HCT116 (cell line): ENCODE results near the gene ALG2. TPM values are rescaled to one million over a fixed set of nuclear protein-coding genes. Genes with fewer than 3 reads are reported as not detected.

Source experiments
- ATAC-seq: fragments of 200-7000 bp; cut with Tn5 transposase; 2 replicates; pipeline ENCODE4 v1.9.1; 2020; ENCODE audit warnings: mild to moderate bottlenecking, moderate library complexity
- BruUV-seq: library from RNA; stranded (reverse); fragments of 400-500 nt; replicated peaks from 2 replicates; lab custom pipeline; 2021; lab: Mats Ljungman, UMichigan
- CTCF ChIA-PET: fragments of 300-600 bp; sonication (Branson Sonifier 250); formaldehyde crosslinking; loops from one replicate; lab custom pipeline; 2021; ENCODE audit warnings: antibody characterized with exemption; lab: Charles Lee
- POLR2A ChIA-PET: fragments of 300-600, 350-600 bp; sonication (Branson Sonifier 250); formaldehyde crosslinking; loops from one replicate; lab custom pipeline; 2021; ENCODE audit warnings: antibody characterized with exemption; lab: Charles Lee
- RAD21 ChIA-PET, 2 experiments: fragments of 300-600 bp; sonication (Branson Sonifier 250); formaldehyde crosslinking; loops; one replicate each; lab custom pipeline; 2023; ENCODE audit warnings: low total read pairs in 2 of 2; ENCODE audit not compliant: uncharacterized antibody in 2 of 2, unreplicated experiment in 2 of 2, low non-redundant PET in 1 of 2; lab: Charles Lee
- DNase-seq: peaks from one replicate; pipeline ENCODE4 v3.0.0-alpha.2; 2010; ENCODE audit warnings: low read depth, low spot score
- H2AFZ ChIP-seq: fragments of 200-600 bp; shearing (Covaris generic), sonication (generic); 2 replicates; pipeline ENCODE4 v1.6.1; 2017; ENCODE audit warnings: low read depth, mixed run types, mixed read lengths, antibody characterized with exemption, low read length; ENCODE audit not compliant: poor library complexity, severe bottlenecking
- H3K27ac ChIP-seq: 2 replicates; pipeline ENCODE4 v1.5.1; 2012; ENCODE audit warnings: low read depth, low read length
- H3K27me3 ChIP-seq: fragments of 200-600 bp; sonication (generic); 2 replicates; pipeline ENCODE4 v1.6.1; 2016; ENCODE audit warnings: mixed run types, low read length, mixed read lengths; ENCODE audit not compliant: insufficient read depth
- H3K36me3 ChIP-seq, 2 experiments: fragments of 200-500 bp in 1 of 2; fragments of 200-600 bp in 1 of 2; sonication (Bioruptor generic) in 1 of 2; sonication (generic) in 1 of 2; 2 replicates each; pipeline versions ENCODE4 v1.5.1 to v1.6.1; 2014 to 2016; ENCODE audit warnings: low read length in 2 of 2, inconsistent platforms in 1 of 2, mixed read lengths in 1 of 2, mixed run types in 1 of 2; ENCODE audit not compliant: insufficient read depth in 2 of 2, control insufficient read depth in 1 of 2
- H3K4me1 ChIP-seq, 2 experiments: fragments of 200-600 bp in 1 of 2; sonication (generic) in 1 of 2; 2 replicates each; pipeline versions ENCODE4 v1.5.1 to v1.6.1; 2012 to 2017; ENCODE audit warnings: low read length in 2 of 2, inconsistent platforms in 1 of 2, mild to moderate bottlenecking in 1 of 2, mixed read lengths in 1 of 2, mixed run types in 1 of 2, moderate library complexity in 1 of 2; ENCODE audit not compliant: insufficient read depth in 2 of 2, control insufficient read depth in 1 of 2
- H3K4me2 ChIP-seq: fragments of 200-600 bp; sonication (generic); 2 replicates; pipeline ENCODE4 v1.6.1; 2017; ENCODE audit warnings: mixed run types, low read length, mixed read lengths
- H3K4me3 ChIP-seq, 2 experiments: fragments of 200-600 bp in 1 of 2; sonication (generic) in 1 of 2; replicated peaks in 1 of 2; 2 replicates each; pipeline ENCODE4 v1.5.1; 2011 to 2016; ENCODE audit warnings: low read length in 2 of 2, control low read depth in 1 of 2, low read depth in 1 of 2, mild to moderate bottlenecking in 1 of 2, mixed read lengths in 1 of 2, mixed run types in 1 of 2
- H3K79me2 ChIP-seq: fragments of 200-600 bp; sonication (generic); 2 replicates; pipeline ENCODE4 v1.6.1; 2017; ENCODE audit warnings: mild to moderate bottlenecking, mixed run types, low read length, moderate library complexity, mixed read lengths; ENCODE audit not compliant: insufficient read depth
- H3K9ac ChIP-seq: fragments of 200-600 bp; sonication (generic); 2 replicates; pipeline ENCODE4 v1.6.1; 2016; ENCODE audit warnings: low read length, mixed read lengths
- H3K9me2 ChIP-seq: fragments of 200-600 bp; sonication (generic), shearing (Covaris generic); 2 replicates; pipeline ENCODE4 v1.6.1; 2017; ENCODE audit warnings: mixed run types, mild to moderate bottlenecking, moderate library complexity; ENCODE audit not compliant: insufficient read depth
- H3K9me3 ChIP-seq, 2 experiments: fragments of 200-500 bp in 1 of 2; fragments of 200-600 bp in 1 of 2; sonication (Bioruptor generic) in 1 of 2; sonication (generic) in 1 of 2; 2 replicates each; pipeline ENCODE4 v1.6.1; 2014 to 2017; ENCODE audit warnings: low read length in 2 of 2, mixed read lengths in 2 of 2, inconsistent platforms in 1 of 2, low read depth in 1 of 2, mild to moderate bottlenecking in 1 of 2, mixed run types in 1 of 2, moderate library complexity in 1 of 2; ENCODE audit not compliant: control insufficient read depth in 1 of 2, insufficient read depth in 1 of 2
- H4K20me1 ChIP-seq: fragments of 200-600 bp; sonication (generic), shearing (Covaris generic); 2 replicates; pipeline ENCODE4 v1.6.1; 2017; ENCODE audit warnings: mixed run types, mild to moderate bottlenecking, moderate library complexity; ENCODE audit not compliant: insufficient read depth
- ATF3 ChIP-seq: IDR thresholded peaks from 2 replicates; pipeline ENCODE4 v1.6.1; 2012
- CEBPB ChIP-seq: IDR thresholded peaks from 2 replicates; pipeline ENCODE4 v1.6.1; 2012; ENCODE audit warnings: low read depth
- CTCF ChIP-seq, 3 experiments: fragments of 200-600 bp in 1 of 3; sonication (generic) in 1 of 3; IDR thresholded peaks in 2 of 3; conservative IDR thresholded peaks in 1 of 3; 2 replicates each; pipeline ENCODE4 v1.5.1; 2012 to 2017; ENCODE audit warnings: low read depth in 2 of 3, low read length in 2 of 3, antibody characterized with exemption in 1 of 3, borderline replicate concordance in 1 of 3, control low read depth in 1 of 3, mild to moderate bottlenecking in 1 of 3, mixed read lengths in 1 of 3, mixed run types in 1 of 3, moderate library complexity in 1 of 3; ENCODE audit not compliant: insufficient read depth in 1 of 3
- EGR1 ChIP-seq: IDR thresholded peaks from 2 replicates; pipeline ENCODE4 v1.6.1; 2012; ENCODE audit warnings: low read depth
- ELF1 ChIP-seq: IDR thresholded peaks from 2 replicates; pipeline ENCODE4 v1.6.1; 2012; ENCODE audit warnings: low read depth, borderline replicate concordance
- EZH2 ChIP-seq: fragments of 200-600 bp; sonication (generic); IDR thresholded peaks from 2 replicates; pipeline ENCODE4 v1.6.1; 2017; ENCODE audit warnings: antibody characterized with exemption, mixed run types
- EZH2phosphoT487 ChIP-seq: fragments of 200-600 bp; IDR thresholded peaks from 2 replicates; pipeline ENCODE4 v1.6.1; 2018; ENCODE audit warnings: antibody characterized with exemption, borderline replicate concordance
- FOSL1 ChIP-seq: IDR thresholded peaks from 2 replicates; pipeline ENCODE4 v1.6.1; 2012; ENCODE audit warnings: low read depth
- POLR2A ChIP-seq: IDR thresholded peaks from 2 replicates; pipeline ENCODE4 v1.7.0; 2011; ENCODE audit warnings: borderline replicate concordance; ENCODE audit not compliant: insufficient read depth, insufficient read length; ENCODE audit errors: extremely low read depth
- RAD21 ChIP-seq: IDR thresholded peaks from 2 replicates; pipeline ENCODE4 v1.6.1; 2012; ENCODE audit warnings: low read depth, mild to moderate bottlenecking
- SIN3A ChIP-seq: IDR thresholded peaks from 2 replicates; pipeline ENCODE4 v1.6.1; 2012; ENCODE audit warnings: low read depth
- SP1 ChIP-seq: IDR thresholded peaks from 2 replicates; pipeline ENCODE4 v1.6.1; 2012; ENCODE audit warnings: low read depth
- SRF ChIP-seq: IDR thresholded peaks from 2 replicates; pipeline ENCODE4 v1.6.1; 2012; ENCODE audit warnings: low read depth
- TCF7L2 ChIP-seq: IDR thresholded peaks from 2 replicates; pipeline ENCODE4 v1.7.0; 2011; ENCODE audit warnings: borderline replicate concordance, inconsistent platforms; ENCODE audit not compliant: insufficient read depth, insufficient read length; ENCODE audit errors: extremely low read depth
- YY1 ChIP-seq: IDR thresholded peaks from 2 replicates; pipeline ENCODE4 v1.6.1; 2011; ENCODE audit warnings: low read length, low read depth, moderate library complexity, mild to moderate bottlenecking; ENCODE audit not compliant: insufficient replicate concordance; ENCODE audit errors: extremely low read depth
- ZNF274 ChIP-seq: fragments of 200-500 bp; sonication (Bioruptor generic); IDR thresholded peaks from 2 replicates; pipeline ENCODE4 v1.6.1; 2014; ENCODE audit warnings: mild to moderate bottlenecking, low read depth, low read length, inconsistent platforms
- intact Hi-C: fragments of 100-400 bp; cut with micrococcal nuclease; formaldehyde crosslinking; loops from 2 replicates; pipeline ENCODE4 v1.10.0; 2022
- total RNA-seq: library from RNA; stranded (reverse); gene quantifications from one replicate; pipeline ENCODE4 v1.2.1, GENCODE V29; 2021; ENCODE audit not compliant: unreplicated experiment
- TF ChIP-seq, protein P1 (sequence below): IDR thresholded peaks from 2 replicates; pipeline ENCODE4 v1.6.1; 2012; ENCODE audit warnings: low read depth

Gene ALG2
- total RNA-seq, 1 experiment from 2014 or later: 27.9 TPM

GRCh38 chr9:99216073-99216472, 5.7 kb downstream of the ALG2 start:
- no peak for ATAC-seq
- no peak for DNase-seq
- ChIA-PET POLR2A (no interaction called here), CTCF (no interaction called here), RAD21 (no interaction called here)
- no peak for TF ChIP-seq CEBPB
- TF ChIP-seq RAD21: no peak
- no peak for TF ChIP-seq ATF3
- TF ChIP-seq SIN3A: no peak
- no peak for TF ChIP-seq ZNF274
- no peak for TF ChIP-seq TCF7L2
- TF ChIP-seq, protein P1, sequence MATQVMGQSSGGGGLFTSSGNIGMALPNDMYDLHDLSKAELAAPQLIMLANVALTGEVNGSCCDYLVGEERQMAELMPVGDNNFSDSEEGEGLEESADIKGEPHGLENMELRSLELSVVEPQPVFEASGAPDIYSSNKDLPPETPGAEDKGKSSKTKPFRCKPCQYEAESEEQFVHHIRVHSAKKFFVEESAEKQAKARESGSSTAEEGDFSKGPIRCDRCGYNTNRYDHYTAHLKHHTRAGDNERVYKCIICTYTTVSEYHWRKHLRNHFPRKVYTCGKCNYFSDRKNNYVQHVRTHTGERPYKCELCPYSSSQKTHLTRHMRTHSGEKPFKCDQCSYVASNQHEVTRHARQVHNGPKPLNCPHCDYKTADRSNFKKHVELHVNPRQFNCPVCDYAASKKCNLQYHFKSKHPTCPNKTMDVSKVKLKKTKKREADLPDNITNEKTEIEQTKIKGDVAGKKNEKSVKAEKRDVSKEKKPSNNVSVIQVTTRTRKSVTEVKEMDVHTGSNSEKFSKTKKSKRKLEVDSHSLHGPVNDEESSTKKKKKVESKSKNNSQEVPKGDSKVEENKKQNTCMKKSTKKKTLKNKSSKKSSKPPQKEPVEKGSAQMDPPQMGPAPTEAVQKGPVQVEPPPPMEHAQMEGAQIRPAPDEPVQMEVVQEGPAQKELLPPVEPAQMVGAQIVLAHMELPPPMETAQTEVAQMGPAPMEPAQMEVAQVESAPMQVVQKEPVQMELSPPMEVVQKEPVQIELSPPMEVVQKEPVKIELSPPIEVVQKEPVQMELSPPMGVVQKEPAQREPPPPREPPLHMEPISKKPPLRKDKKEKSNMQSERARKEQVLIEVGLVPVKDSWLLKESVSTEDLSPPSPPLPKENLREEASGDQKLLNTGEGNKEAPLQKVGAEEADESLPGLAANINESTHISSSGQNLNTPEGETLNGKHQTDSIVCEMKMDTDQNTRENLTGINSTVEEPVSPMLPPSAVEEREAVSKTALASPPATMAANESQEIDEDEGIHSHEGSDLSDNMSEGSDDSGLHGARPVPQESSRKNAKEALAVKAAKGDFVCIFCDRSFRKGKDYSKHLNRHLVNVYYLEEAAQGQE: no peak
- TF ChIP-seq CTCF (IDR thresholded peaks at IDR 0.05 in 2 of 3, conservative IDR thresholded peaks at IDR 0.05 in 1 of 3; ENCODE audit: borderline replicate concordance in 1 of 3, insufficient read depth in 1 of 3, low read depth in 2 of 3, low read length in 2 of 3): no peak
- no peak for TF ChIP-seq EZH2
- no peak for TF ChIP-seq SP1
- no peak for TF ChIP-seq YY1
- TF ChIP-seq ELF1: no peak
- TF ChIP-seq SRF: no peak
- TF ChIP-seq EGR1: no peak
- TF ChIP-seq POLR2A: no peak
- no peak for TF ChIP-seq FOSL1
- TF ChIP-seq EZH2phosphoT487: no peak
- Histone ChIP-seq H3K36me3 (peaks cover 6 to 15% of the 10 kb centered on the region in 2 experiments; a peak in 3 of 4 replicates), H3K9me3 (no peaks in the 10 kb centered on the region), H3K4me2 (no peak overlapping the region), H3K27ac (no peak overlapping the region), H2AFZ (no peak overlapping the region), H3K27me3 (no peaks in the 10 kb centered on the region), H3K9me2 (no peaks in the 10 kb centered on the region), H3K4me3 (no peak overlapping the region), H3K9ac (no peak overlapping the region), H3K79me2 (peaks cover 45% of the 10 kb centered on the region), H3K4me1 (peaks cover 6 to 11% of the 10 kb centered on the region in 2 experiments; a peak in 3 of 4 replicates), H4K20me1 (no peaks in the 10 kb centered on the region; the same call in 1 of the 2 replicates)
- BruUV-seq: no TSS peak
- intact Hi-C loops: no loop called here
